Calu3 (cell line): ENCODE results near the gene ZNF692. TPM values are rescaled to one million over a fixed set of nuclear protein-coding genes. Genes with fewer than 3 reads are reported as not detected.
A peak's percentile ranks its signal among the peaks of the same experiment; 100 is the strongest.

Source experiments
- BruUV-seq: library from RNA; stranded (reverse); fragments of 400-500 nt; replicated peaks from 2 replicates; lab custom pipeline; 2021; lab: Mats Ljungman, UMichigan
- CTCF ChIA-PET: fragments of 300-600 bp; sonication (Branson Sonifier 250); formaldehyde crosslinking; loops from one replicate; lab custom pipeline; 2022; ENCODE audit warnings: antibody characterized with exemption; lab: Charles Lee
- DNase-seq: peaks from one replicate; pipeline ENCODE4 v3.0.0; 2022
- H3K27ac Mint-ChIP-seq: one replicate; pipeline ENCODE4 v1.8.0; 2022; ENCODE audit warnings: mixed read lengths; ENCODE audit not compliant: unreplicated experiment
- H3K27me3 Mint-ChIP-seq: one replicate; pipeline ENCODE4 v1.8.0; 2022; ENCODE audit warnings: mixed read lengths; ENCODE audit not compliant: unreplicated experiment
- H3K36me3 Mint-ChIP-seq: one replicate; pipeline ENCODE4 v1.8.0; 2022; ENCODE audit warnings: mild to moderate bottlenecking, moderate library complexity, mixed read lengths; ENCODE audit not compliant: insufficient read depth, unreplicated experiment
- H3K4me1 Mint-ChIP-seq: one replicate; pipeline ENCODE4 v1.8.0; 2022; ENCODE audit warnings: mild to moderate bottlenecking, low read depth, mixed read lengths; ENCODE audit not compliant: unreplicated experiment
- H3K4me3 Mint-ChIP-seq: one replicate; pipeline ENCODE4 v1.8.0; 2022; ENCODE audit warnings: mild to moderate bottlenecking, low read depth, moderate library complexity, mixed read lengths; ENCODE audit not compliant: unreplicated experiment
- H3K9me3 Mint-ChIP-seq: one replicate; pipeline ENCODE4 v1.8.0; 2022; ENCODE audit warnings: low read depth, mixed read lengths; ENCODE audit not compliant: unreplicated experiment
- intact Hi-C: fragments of 100-400 bp; cut with micrococcal nuclease; formaldehyde crosslinking; loops from one replicate; pipeline ENCODE4 v1.10.0; 2022; ENCODE audit not compliant: unreplicated experiment
- total RNA-seq: library from RNA; stranded (reverse); gene quantifications from 2 replicates; pipeline ENCODE4 v1.2.3, GENCODE V29; 2022
- TF ChIP-seq, protein P1 (sequence below): fragments of 200-600 bp; IDR thresholded peaks from one replicate; pipeline ENCODE4 v1.8.0; 2022; ENCODE audit warnings: antibody characterized with exemption; ENCODE audit not compliant: unreplicated experiment

ZNF692 gene
- total RNA-seq, 1 experiment from 2014 or later, result 61.4 TPM

DNA sequence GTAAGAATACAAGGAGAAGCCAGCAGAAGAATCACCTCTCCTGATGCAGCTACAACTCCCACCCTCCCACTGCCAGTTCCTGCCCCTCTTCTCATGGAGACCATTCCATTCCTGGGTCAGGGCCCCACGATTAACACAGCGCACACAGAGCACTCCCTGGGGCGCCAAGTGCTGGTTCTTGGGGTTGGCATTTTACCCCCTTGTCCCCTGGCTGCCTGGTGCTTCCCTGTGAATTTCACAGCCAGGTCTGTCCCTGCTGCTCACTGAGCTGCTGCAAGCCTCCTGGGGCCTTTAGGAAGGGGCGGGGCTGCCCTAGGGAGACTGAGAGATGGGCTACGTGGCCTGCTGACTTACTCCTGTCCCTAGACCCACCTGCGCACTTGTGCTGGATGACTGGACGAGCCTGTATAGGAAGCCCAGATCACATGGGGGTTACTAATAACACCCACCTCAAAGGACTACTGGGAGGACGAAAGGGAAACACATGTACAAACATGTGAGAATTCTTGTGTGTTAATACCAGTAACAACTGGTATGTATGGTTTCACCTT is 16.0 kb downstream of the ZNF692 start:
- Mint-ChIP-seq H3K9me3 (no peaks in the 10 kb centered on the region), H3K36me3 (peaks cover 12% of the 10 kb centered on the region), H3K4me3 (no peak overlapping the region), H3K27me3 (no peaks in the 10 kb centered on the region), H3K4me1 (no peaks in the 10 kb centered on the region), H3K27ac (no peak overlapping the region)
- intact Hi-C loops, result no loop called here
- TF ChIP-seq, protein P1, sequence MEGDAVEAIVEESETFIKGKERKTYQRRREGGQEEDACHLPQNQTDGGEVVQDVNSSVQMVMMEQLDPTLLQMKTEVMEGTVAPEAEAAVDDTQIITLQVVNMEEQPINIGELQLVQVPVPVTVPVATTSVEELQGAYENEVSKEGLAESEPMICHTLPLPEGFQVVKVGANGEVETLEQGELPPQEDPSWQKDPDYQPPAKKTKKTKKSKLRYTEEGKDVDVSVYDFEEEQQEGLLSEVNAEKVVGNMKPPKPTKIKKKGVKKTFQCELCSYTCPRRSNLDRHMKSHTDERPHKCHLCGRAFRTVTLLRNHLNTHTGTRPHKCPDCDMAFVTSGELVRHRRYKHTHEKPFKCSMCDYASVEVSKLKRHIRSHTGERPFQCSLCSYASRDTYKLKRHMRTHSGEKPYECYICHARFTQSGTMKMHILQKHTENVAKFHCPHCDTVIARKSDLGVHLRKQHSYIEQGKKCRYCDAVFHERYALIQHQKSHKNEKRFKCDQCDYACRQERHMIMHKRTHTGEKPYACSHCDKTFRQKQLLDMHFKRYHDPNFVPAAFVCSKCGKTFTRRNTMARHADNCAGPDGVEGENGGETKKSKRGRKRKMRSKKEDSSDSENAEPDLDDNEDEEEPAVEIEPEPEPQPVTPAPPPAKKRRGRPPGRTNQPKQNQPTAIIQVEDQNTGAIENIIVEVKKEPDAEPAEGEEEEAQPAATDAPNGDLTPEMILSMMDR, result no peak
- no peak for DNase-seq
- BruUV-seq, result no TSS peak
- CTCF ChIA-PET, result no interaction called here

GRCh38 chr1:248841702-248842395 is 17.0 kb downstream of the ZNF692 start:
- Mint-ChIP-seq H3K4me3 (no peak overlapping the region), H3K27me3 (no peaks in the 10 kb centered on the region)
- BruUV-seq, result no TSS peak

GRCh38 chr1:248840946-248841345 is 17.9 kb downstream of the ZNF692 start:
- intact Hi-C loops, result no loop called here
- no peak for DNase-seq
- TF ChIP-seq, protein P1, result no peak
- Mint-ChIP-seq H3K27me3 (no peaks in the 10 kb centered on the region), H3K36me3 (peaks cover 9% of the 10 kb centered on the region), H3K4me1 (no peaks in the 10 kb centered on the region), H3K9me3 (no peaks in the 10 kb centered on the region), H3K4me3 (no peak overlapping the region), H3K27ac (no peak overlapping the region)
- CTCF ChIA-PET, result no interaction called here
- BruUV-seq, result no TSS peak

More at GRCh38 chr1:248841702-248842395, 17.0 kb downstream of the ZNF692 start:
- no peak for DNase-seq
- CTCF ChIA-PET, result no interaction called here
- intact Hi-C loops, result no loop called here
- peaks cover 9% of the 10 kb centered on the region for H3K36me3 Mint-ChIP-seq
- no peaks in the 10 kb centered on the region for H3K4me1 Mint-ChIP-seq
- H3K27ac Mint-ChIP-seq, result no peak overlapping the region
- TF ChIP-seq, protein P1, result peak; percentile 41
- H3K9me3 Mint-ChIP-seq, result no peaks in the 10 kb centered on the region

DNA sequence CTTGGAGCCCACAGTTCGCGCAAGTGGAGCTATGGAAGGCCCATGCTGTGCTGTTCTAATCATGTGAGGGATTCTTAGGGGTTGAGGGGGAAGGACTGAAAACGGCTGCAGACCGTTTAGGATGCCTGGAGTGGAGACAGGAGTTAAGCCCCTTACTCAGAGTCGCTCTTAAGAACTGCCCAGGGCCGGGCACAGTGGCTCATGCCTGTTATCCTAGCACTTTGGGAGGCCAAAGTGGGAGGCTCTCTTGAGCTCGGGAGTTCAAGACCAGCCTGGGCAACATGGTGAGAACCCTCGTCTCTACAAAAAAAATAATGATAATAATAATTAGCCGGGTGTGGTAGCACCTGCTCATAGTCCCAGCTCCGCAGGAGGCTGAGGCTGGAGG is 19.7 kb downstream of the ZNF692 start:
- intact Hi-C loops, result no loop called here
- no peaks in the 10 kb centered on the region for H3K36me3 Mint-ChIP-seq
- DNase-seq, result no peak
- TF ChIP-seq, protein P1, result no peak
- H3K27ac Mint-ChIP-seq, result no peak overlapping the region
- no TSS peak for BruUV-seq
- CTCF ChIA-PET, result interaction anchor here (2.6 to 3.5 kb wide), 2 partner anchors 14 to 20 kb away, joined by 21 read pairs; partner anchors contain the start of genes SH3BP5L and ZNF692
- H3K4me1 Mint-ChIP-seq, result no peaks in the 10 kb centered on the region
- H3K9me3 Mint-ChIP-seq, result no peaks in the 10 kb centered on the region
- H3K27me3 Mint-ChIP-seq, result no peaks in the 10 kb centered on the region
- no peak overlapping the region for H3K4me3 Mint-ChIP-seq
